PC-9 (cell line): ENCODE results near the gene WIPF1. TPM values are rescaled to one million over a fixed set of nuclear protein-coding genes. Genes with fewer than 3 reads are reported as not detected.

Source experiments
- BruUV-seq: library from RNA; stranded (reverse); fragments of 400-500 nt; replicated peaks from 2 replicates; lab custom pipeline; 2021; lab: Mats Ljungman, UMichigan
- CTCF ChIA-PET: fragments of 300-600 bp; sonication (Branson Sonifier 250); formaldehyde crosslinking; loops from one replicate; lab custom pipeline; 2022; ENCODE audit warnings: antibody characterized with exemption; lab: Charles Lee
- POLR2A ChIA-PET: fragments of 300-600 bp; sonication (Branson Sonifier 250); formaldehyde crosslinking; loops from one replicate; lab custom pipeline; 2022; ENCODE audit warnings: antibody characterized with exemption; ENCODE audit not compliant: unreplicated experiment; lab: Charles Lee
- DNase-seq, 2 experiments: peaks; one replicate each; pipeline versions ENCODE4 v3.0.0 to v3.0.0-alpha.2; 2015 to 2022; ENCODE audit warnings: mixed read lengths in 1 of 2
- H2AFZ ChIP-seq: fragments of 200-600 bp; sonication (generic); 2 replicates; pipeline ENCODE4 v1.8.1; 2017; ENCODE audit warnings: antibody characterized with exemption
- H3F3A ChIP-seq: fragments of 200-600 bp; sonication (generic); 2 replicates; pipeline ENCODE4 v1.8.1; 2017; ENCODE audit warnings: antibody characterized with exemption, mild to moderate bottlenecking, low read depth; ENCODE audit not compliant: insufficient read depth
- H3K27ac ChIP-seq: fragments of 200-600 bp; sonication (generic); 2 replicates; pipeline ENCODE4 v1.6.1; 2016; ENCODE audit warnings: mixed run types
- H3K27me3 ChIP-seq: fragments of 200-600 bp; sonication (generic); 2 replicates; pipeline ENCODE4 v1.6.1; 2016; ENCODE audit warnings: low read depth, mixed run types; ENCODE audit not compliant: insufficient read depth
- H3K36me3 ChIP-seq: fragments of 200-600 bp; sonication (generic); 2 replicates; pipeline ENCODE4 v1.6.1; 2016; ENCODE audit warnings: low read depth, mixed run types
- H3K4me1 ChIP-seq: fragments of 200-600 bp; sonication (generic); replicated peaks from 2 replicates; pipeline ENCODE4 v1.6.1; 2016; ENCODE audit warnings: mixed run types; ENCODE audit not compliant: insufficient read depth
- H3K4me2 ChIP-seq: fragments of 200-600 bp; sonication (generic); 2 replicates; pipeline ENCODE4 v1.6.1; 2017; ENCODE audit warnings: mixed run types
- H3K4me3 ChIP-seq: fragments of 200-600 bp; sonication (generic); 2 replicates; pipeline ENCODE4 v1.6.1; 2016; ENCODE audit warnings: mixed run types
- H3K79me2 ChIP-seq: fragments of 200-600 bp; sonication (generic); 2 replicates; pipeline ENCODE4 v1.6.1; 2017; ENCODE audit warnings: low read depth, mixed run types
- H3K9me2 ChIP-seq: fragments of 200-600 bp; sonication (generic); 2 replicates; pipeline ENCODE4 v1.8.1; 2017; ENCODE audit warnings: mild to moderate bottlenecking; ENCODE audit not compliant: insufficient read depth
- H3K9me3 ChIP-seq: fragments of 200-600 bp; sonication (generic); 2 replicates; pipeline ENCODE4 v1.8.1; 2016; ENCODE audit warnings: low read depth; ENCODE audit not compliant: insufficient read depth
- H4K20me1 ChIP-seq: fragments of 200-600 bp; sonication (generic); 2 replicates; pipeline ENCODE4 v1.8.1; 2017; ENCODE audit not compliant: insufficient read depth
- CTCF ChIP-seq: fragments of 200-600 bp; sonication (generic); conservative IDR thresholded peaks from 2 replicates; pipeline ENCODE4 v1.6.1; 2017; ENCODE audit warnings: mixed run types, antibody characterized with exemption, mild to moderate bottlenecking, moderate library complexity
- EZH2 ChIP-seq: fragments of 200-600 bp; sonication (generic); IDR thresholded peaks from 2 replicates; pipeline ENCODE4 v1.8.0; 2017; ENCODE audit warnings: antibody characterized with exemption, low read depth
- intact Hi-C: fragments of 100-400 bp; cut with micrococcal nuclease; formaldehyde crosslinking; loops from one replicate; pipeline ENCODE4 v1.10.0; 2022; ENCODE audit not compliant: unreplicated experiment
- total RNA-seq: library from RNA; stranded (reverse); gene quantifications from 2 replicates; pipeline ENCODE4 v1.2.3, GENCODE V29; 2021

The WIPF1 gene
- total RNA-seq, 1 experiment from 2014 or later, result 0.46 TPM

- POLR2A ChIA-PET, result no interaction called here
- Histone ChIP-seq H3F3A (no peaks in the 10 kb centered on the region), H3K4me3 (no peak overlapping the region), H3K36me3 (no peaks in the 10 kb centered on the region), H4K20me1 (no peaks in the 10 kb centered on the region), H3K79me2 (no peaks in the 10 kb centered on the region), H3K4me1 (no peaks in the 10 kb centered on the region), H3K9me2 (no peaks in the 10 kb centered on the region), H2AFZ (no peak overlapping the region), H3K9me3 (no peaks in the 10 kb centered on the region), H3K4me2 (no peak overlapping the region), H3K27me3 (no peaks in the 10 kb centered on the region), H3K27ac (no peak overlapping the region)
- intact Hi-C loops, result no loop called here
- TF ChIP-seq EZH2, result no peak
- TF ChIP-seq CTCF, result no peak
- CTCF ChIA-PET, result no interaction called here
- DNase-seq, result no peak
- BruUV-seq, result no TSS peak
These were observed 7.3 kb downstream of the WIPF1 start for GRCh38 chr2:174590346-174590745.

GRCh38 chr2:174589334-174589733 lies 8.3 kb downstream of the WIPF1 start:
- Histone ChIP-seq H3K27me3 (no peaks in the 10 kb centered on the region), H3K79me2 (no peaks in the 10 kb centered on the region), H3F3A (no peaks in the 10 kb centered on the region), H3K36me3 (no peaks in the 10 kb centered on the region), H3K27ac (no peak overlapping the region), H3K4me2 (no peak overlapping the region), H3K9me3 (no peaks in the 10 kb centered on the region), H3K9me2 (no peaks in the 10 kb centered on the region), H3K4me1 (no peaks in the 10 kb centered on the region), H4K20me1 (no peaks in the 10 kb centered on the region), H2AFZ (no peak overlapping the region), H3K4me3 (no peak overlapping the region)
- ChIA-PET POLR2A (no interaction called here), CTCF (no interaction called here)
- TF ChIP-seq EZH2, result no peak
- TF ChIP-seq CTCF, result no peak
- DNase-seq, result no peak
- no TSS peak for BruUV-seq
- intact Hi-C loops, result no loop called here

GRCh38 chr2:174588463-174588862 lies 9.1 kb downstream of the WIPF1 start:
- Histone ChIP-seq H3K9me3 (no peaks in the 10 kb centered on the region), H2AFZ (no peak overlapping the region), H3K4me2 (no peak overlapping the region), H3F3A (no peaks in the 10 kb centered on the region), H3K9me2 (no peaks in the 10 kb centered on the region), H3K36me3 (no peaks in the 10 kb centered on the region), H4K20me1 (no peaks in the 10 kb centered on the region), H3K27ac (no peak overlapping the region), H3K27me3 (no peaks in the 10 kb centered on the region), H3K79me2 (no peaks in the 10 kb centered on the region), H3K4me3 (no peak overlapping the region), H3K4me1 (no peaks in the 10 kb centered on the region)
- DNase-seq, result no peak
- CTCF ChIA-PET, result no interaction called here
- POLR2A ChIA-PET, result no interaction called here
- TF ChIP-seq EZH2, result no peak
- no peak for TF ChIP-seq CTCF
- no TSS peak for BruUV-seq
- intact Hi-C loops, result no loop called here
